ENCODE data around the gene HFE. TPM values are rescaled to one million over a fixed set of nuclear protein-coding genes. Genes with fewer than 3 reads are reported as not detected.

HFE gene
- total and polyA plus RNA-seq, 2 of the 13 experiments (the other 11 are each of a cell fraction or from before 2014, with no cell fraction given), result 3.7 to 6.3 TPM

DNA sequence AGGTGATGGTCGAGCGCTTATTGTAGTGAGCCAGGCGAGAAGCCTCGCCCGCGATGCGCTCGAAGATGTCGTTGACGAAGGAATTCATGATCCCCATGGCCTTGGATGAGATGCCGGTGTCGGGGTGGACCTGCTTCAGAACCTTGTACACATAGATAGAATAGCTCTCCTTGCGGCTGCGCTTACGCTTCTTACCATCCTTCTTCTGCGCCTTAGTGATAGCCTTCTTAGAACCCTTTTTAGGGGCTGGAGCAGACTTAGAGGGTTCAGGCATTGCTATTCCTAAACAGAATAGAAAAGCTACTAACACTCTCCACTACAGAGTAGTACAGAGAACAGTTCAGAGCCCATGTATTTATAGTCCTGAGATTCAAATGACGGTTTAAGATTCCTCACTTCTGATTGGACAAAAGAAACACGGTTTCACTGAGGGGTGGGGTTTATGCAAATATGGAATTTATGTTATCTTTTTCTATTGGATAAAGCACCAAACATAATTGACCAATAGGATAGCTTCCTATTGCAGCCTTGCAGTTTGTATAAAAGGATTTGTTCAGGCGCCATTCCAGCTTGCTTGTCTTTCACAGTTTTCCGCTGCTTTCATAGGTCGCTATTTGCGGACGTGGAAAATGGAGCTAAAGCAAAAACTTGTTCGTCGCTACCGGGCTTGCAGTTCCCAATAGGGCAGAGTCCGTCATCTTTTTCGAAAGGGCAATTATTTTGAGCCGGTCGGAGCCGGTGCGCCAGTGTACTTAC lies 43.7 kb upstream of the HFE start (continued):
- TF ChIP-seq, protein P1, sequence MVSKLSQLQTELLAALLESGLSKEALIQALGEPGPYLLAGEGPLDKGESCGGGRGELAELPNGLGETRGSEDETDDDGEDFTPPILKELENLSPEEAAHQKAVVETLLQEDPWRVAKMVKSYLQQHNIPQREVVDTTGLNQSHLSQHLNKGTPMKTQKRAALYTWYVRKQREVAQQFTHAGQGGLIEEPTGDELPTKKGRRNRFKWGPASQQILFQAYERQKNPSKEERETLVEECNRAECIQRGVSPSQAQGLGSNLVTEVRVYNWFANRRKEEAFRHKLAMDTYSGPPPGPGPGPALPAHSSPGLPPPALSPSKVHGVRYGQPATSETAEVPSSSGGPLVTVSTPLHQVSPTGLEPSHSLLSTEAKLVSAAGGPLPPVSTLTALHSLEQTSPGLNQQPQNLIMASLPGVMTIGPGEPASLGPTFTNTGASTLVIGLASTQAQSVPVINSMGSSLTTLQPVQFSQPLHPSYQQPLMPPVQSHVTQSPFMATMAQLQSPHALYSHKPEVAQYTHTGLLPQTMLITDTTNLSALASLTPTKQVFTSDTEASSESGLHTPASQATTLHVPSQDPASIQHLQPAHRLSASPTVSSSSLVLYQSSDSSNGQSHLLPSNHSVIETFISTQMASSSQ (IDR thresholded peaks at IDR 0.05; ENCODE audit: low read depth), result no peak; the same call in 1 of the 2 replicates
- TF ChIP-seq, protein P1 (CRISPR knock-in tag; IDR thresholded peaks at IDR 0.05; ENCODE audit: borderline replicate concordance), result no peak
- TF ChIP-seq MAF1 (CRISPR knock-in tag; IDR thresholded peaks at IDR 0.05; ENCODE audit: borderline replicate concordance) (no peak), ZNF562 (CRISPR knock-in tag; IDR thresholded peaks at IDR 0.05; ENCODE audit: borderline replicate concordance) (no peak), ZNF652 (CRISPR knock-in tag; IDR thresholded peaks at IDR 0.05; ENCODE audit: borderline replicate concordance, low read depth) (no peak), ZNF766 (CRISPR knock-in tag; IDR thresholded peaks at IDR 0.05; ENCODE audit: borderline replicate concordance) (peak; percentile 45; the same call in 1 of the 2 replicates), ZNF792 (CRISPR knock-in tag; IDR thresholded peaks at IDR 0.05) (no peak), ZNF75D (CRISPR knock-in tag; IDR thresholded peaks at IDR 0.05; ENCODE audit: borderline replicate concordance) (no peak), CCAR2 (optimal IDR thresholded peaks at IDR 0.05; ENCODE audit: low read depth, low read length) (no peak), GATA4 (IDR thresholded peaks at IDR 0.05; ENCODE audit: borderline replicate concordance, low read depth) (peak; percentile 73), CHCHD3 (CRISPR knock-in tag; IDR thresholded peaks at IDR 0.05) (no peak)
- TF ChIP-seq, protein P2, sequence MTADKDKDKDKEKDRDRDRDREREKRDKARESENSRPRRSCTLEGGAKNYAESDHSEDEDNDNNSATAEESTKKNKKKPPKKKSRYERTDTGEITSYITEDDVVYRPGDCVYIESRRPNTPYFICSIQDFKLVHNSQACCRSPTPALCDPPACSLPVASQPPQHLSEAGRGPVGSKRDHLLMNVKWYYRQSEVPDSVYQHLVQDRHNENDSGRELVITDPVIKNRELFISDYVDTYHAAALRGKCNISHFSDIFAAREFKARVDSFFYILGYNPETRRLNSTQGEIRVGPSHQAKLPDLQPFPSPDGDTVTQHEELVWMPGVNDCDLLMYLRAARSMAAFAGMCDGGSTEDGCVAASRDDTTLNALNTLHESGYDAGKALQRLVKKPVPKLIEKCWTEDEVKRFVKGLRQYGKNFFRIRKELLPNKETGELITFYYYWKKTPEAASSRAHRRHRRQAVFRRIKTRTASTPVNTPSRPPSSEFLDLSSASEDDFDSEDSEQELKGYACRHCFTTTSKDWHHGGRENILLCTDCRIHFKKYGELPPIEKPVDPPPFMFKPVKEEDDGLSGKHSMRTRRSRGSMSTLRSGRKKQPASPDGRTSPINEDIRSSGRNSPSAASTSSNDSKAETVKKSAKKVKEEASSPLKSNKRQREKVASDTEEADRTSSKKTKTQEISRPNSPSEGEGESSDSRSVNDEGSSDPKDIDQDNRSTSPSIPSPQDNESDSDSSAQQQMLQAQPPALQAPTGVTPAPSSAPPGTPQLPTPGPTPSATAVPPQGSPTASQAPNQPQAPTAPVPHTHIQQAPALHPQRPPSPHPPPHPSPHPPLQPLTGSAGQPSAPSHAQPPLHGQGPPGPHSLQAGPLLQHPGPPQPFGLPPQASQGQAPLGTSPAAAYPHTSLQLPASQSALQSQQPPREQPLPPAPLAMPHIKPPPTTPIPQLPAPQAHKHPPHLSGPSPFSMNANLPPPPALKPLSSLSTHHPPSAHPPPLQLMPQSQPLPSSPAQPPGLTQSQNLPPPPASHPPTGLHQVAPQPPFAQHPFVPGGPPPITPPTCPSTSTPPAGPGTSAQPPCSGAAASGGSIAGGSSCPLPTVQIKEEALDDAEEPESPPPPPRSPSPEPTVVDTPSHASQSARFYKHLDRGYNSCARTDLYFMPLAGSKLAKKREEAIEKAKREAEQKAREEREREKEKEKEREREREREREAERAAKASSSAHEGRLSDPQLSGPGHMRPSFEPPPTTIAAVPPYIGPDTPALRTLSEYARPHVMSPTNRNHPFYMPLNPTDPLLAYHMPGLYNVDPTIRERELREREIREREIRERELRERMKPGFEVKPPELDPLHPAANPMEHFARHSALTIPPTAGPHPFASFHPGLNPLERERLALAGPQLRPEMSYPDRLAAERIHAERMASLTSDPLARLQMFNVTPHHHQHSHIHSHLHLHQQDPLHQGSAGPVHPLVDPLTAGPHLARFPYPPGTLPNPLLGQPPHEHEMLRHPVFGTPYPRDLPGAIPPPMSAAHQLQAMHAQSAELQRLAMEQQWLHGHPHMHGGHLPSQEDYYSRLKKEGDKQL (CRISPR knock-in tag; IDR thresholded peaks at IDR 0.05; ENCODE audit: low read depth), result no peak
- TF ChIP-seq, protein P3, sequence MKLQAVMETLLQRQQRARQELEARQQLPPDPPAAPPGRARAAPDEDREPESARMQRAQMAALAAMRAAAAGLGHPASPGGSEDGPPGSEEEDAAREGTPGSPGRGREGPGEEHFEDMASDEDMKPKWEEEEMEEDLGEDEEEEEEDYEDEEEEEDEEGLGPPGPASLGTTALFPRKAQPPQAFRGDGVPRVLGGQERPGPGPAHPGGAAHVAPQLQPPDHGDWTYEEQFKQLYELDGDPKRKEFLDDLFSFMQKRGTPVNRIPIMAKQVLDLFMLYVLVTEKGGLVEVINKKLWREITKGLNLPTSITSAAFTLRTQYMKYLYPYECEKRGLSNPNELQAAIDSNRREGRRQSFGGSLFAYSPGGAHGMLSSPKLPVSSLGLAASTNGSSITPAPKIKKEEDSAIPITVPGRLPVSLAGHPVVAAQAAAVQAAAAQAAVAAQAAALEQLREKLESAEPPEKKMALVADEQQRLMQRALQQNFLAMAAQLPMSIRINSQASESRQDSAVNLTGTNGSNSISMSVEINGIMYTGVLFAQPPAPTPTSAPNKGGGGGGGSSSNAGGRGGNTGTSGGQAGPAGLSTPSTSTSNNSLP (IDR thresholded peaks at IDR 0.05; ENCODE audit: low read depth, low read length), result 0 out of 2 replicates have a peak, but pooled peaks have one; percentile 12
- TF ChIP-seq, protein P4, sequence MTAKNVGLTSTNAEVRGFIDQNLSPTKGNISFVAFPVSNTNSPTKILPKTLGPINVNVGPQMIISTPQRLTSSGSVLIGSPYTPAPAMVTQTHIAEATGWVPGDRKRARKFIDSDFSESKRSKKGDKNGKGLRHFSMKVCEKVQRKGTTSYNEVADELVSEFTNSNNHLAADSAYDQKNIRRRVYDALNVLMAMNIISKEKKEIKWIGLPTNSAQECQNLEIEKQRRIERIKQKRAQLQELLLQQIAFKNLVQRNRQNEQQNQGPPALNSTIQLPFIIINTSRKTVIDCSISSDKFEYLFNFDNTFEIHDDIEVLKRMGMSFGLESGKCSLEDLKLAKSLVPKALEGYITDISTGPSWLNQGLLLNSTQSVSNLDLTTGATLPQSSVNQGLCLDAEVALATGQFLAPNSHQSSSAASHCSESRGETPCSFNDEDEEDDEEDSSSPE (CRISPR knock-in tag; IDR thresholded peaks at IDR 0.05), result peak; percentile 59; the same call in 1 of the 2 replicates
- TF ChIP-seq, protein P5, sequence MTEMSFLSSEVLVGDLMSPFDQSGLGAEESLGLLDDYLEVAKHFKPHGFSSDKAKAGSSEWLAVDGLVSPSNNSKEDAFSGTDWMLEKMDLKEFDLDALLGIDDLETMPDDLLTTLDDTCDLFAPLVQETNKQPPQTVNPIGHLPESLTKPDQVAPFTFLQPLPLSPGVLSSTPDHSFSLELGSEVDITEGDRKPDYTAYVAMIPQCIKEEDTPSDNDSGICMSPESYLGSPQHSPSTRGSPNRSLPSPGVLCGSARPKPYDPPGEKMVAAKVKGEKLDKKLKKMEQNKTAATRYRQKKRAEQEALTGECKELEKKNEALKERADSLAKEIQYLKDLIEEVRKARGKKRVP (CRISPR knock-in tag; IDR thresholded peaks at IDR 0.05), result no peak; a peak in 1 of 4 replicates
